ENCODE data around the gene RTBDN.
A peak's percentile ranks its signal among the peaks of the same experiment; 100 is the strongest.

The RTBDN gene

GRCh38 chr19:12840091-12841079 is 6.0 kb upstream of the RTBDN start:
- 0 out of 2 replicates have a peak overlapping the region, but pooled peaks have one; percentile 8 for H3K4me3 ChIP-seq (ENCODE audit: low read length)
- H3K27me3 ChIP-seq (ENCODE audit: control insufficient read depth, low read length) = peaks cover 6% of the 10 kb centered on the region
- no peaks in the 10 kb centered on the region for H3K9me3 ChIP-seq (ENCODE audit: control insufficient read depth, insufficient read depth, low read length)
- H3K4me1 ChIP-seq (ENCODE audit: control insufficient read depth, low read length) = peaks cover 43% of the 10 kb centered on the region
- peaks cover 21% of the 10 kb centered on the region for H3F3A ChIP-seq (ENCODE audit: control insufficient read depth, insufficient read depth)
- TF ChIP-seq CTCF (IDR thresholded peaks at IDR 0.05; ENCODE audit: low read depth, low read length, poor library complexity, severe bottlenecking) = no peak
- TF ChIP-seq EZH2phosphoT487 (IDR thresholded peaks at IDR 0.05; ENCODE audit: borderline replicate concordance, low read length) = no peak
- no peaks in the 10 kb centered on the region for H3K36me3 ChIP-seq (ENCODE audit: control insufficient read depth, low read length)
- H3K27ac ChIP-seq (ENCODE audit: low read depth, low read length) = no peak overlapping the region
- H3K4me2 ChIP-seq (ENCODE audit: low read length) = peak overlapping the region; percentile 23; the same call in 1 of the 2 replicates
- no peaks in the 10 kb centered on the region for H3K79me2 ChIP-seq (ENCODE audit: control insufficient read depth, low read length)
- no peaks in the 10 kb centered on the region for H3K9me2 ChIP-seq (replicated peaks; ENCODE audit: control insufficient read depth, low read length)
- H4K20me1 ChIP-seq (ENCODE audit: control insufficient read depth, insufficient read depth, low read depth, low read length) = peaks cover 13% of the 10 kb centered on the region; the same call in 1 of the 2 replicates

- Histone ChIP-seq H3K9me3 (ENCODE audit: control insufficient read depth, insufficient read depth, low read length) (no peaks in the 10 kb centered on the region), H3K27ac (ENCODE audit: low read depth, low read length) (no peak overlapping the region), H3F3A (ENCODE audit: control insufficient read depth, insufficient read depth) (peaks cover 21% of the 10 kb centered on the region), H3K4me1 (ENCODE audit: control insufficient read depth, low read length) (peaks cover 56% of the 10 kb centered on the region), H3K27me3 (ENCODE audit: control insufficient read depth, low read length) (peaks cover 17% of the 10 kb centered on the region), H3K4me3 (ENCODE audit: low read length) (peak overlapping the region; percentile 69), H4K20me1 (ENCODE audit: control insufficient read depth, insufficient read depth, low read depth, low read length) (peaks cover 11% of the 10 kb centered on the region; the same call in 1 of the 2 replicates), H3K79me2 (ENCODE audit: control insufficient read depth, low read length) (no peaks in the 10 kb centered on the region), H3K36me3 (ENCODE audit: control insufficient read depth, low read length) (no peaks in the 10 kb centered on the region), H3K4me2 (ENCODE audit: low read length) (peak overlapping the region; percentile 64), H3K9me2 (replicated peaks; ENCODE audit: control insufficient read depth, low read length) (no peaks in the 10 kb centered on the region)
- TF ChIP-seq CTCF (IDR thresholded peaks at IDR 0.05; ENCODE audit: low read depth, low read length, poor library complexity, severe bottlenecking) (no peak), EZH2phosphoT487 (IDR thresholded peaks at IDR 0.05; ENCODE audit: borderline replicate concordance, low read length) (no peak)
Observed at GRCh38 chr19:12838886-12839756, 4.7 kb upstream of the RTBDN start.

- peaks cover 10% of the 10 kb centered on the region; the same call in 1 of the 2 replicates for H4K20me1 ChIP-seq (ENCODE audit: control insufficient read depth, insufficient read depth, low read depth, low read length)
- no peaks in the 10 kb centered on the region for H3K36me3 ChIP-seq (ENCODE audit: control insufficient read depth, low read length)
- TF ChIP-seq EZH2phosphoT487 (IDR thresholded peaks at IDR 0.05; ENCODE audit: borderline replicate concordance, low read length) (no peak), CTCF (IDR thresholded peaks at IDR 0.05; ENCODE audit: low read depth, low read length, poor library complexity, severe bottlenecking) (peak; percentile 58)
- peak within 1 kb of the TSS; percentile 64 for H3K4me2 ChIP-seq (ENCODE audit: low read length)
- no peaks in the 10 kb centered on the region for H3K9me3 ChIP-seq (ENCODE audit: control insufficient read depth, insufficient read depth, low read length)
- H3F3A ChIP-seq (ENCODE audit: control insufficient read depth, insufficient read depth) = peaks cover 21% of the 10 kb centered on the region
- H3K79me2 ChIP-seq (ENCODE audit: control insufficient read depth, low read length) = no peaks in the 10 kb centered on the region
- peak within 1 kb of the TSS; percentile 69 for H3K4me3 ChIP-seq (ENCODE audit: low read length)
- H3K27ac ChIP-seq (ENCODE audit: low read depth, low read length) = no peak within 1 kb of the TSS
- peaks cover 21% of the 10 kb centered on the region for H3K27me3 ChIP-seq (ENCODE audit: control insufficient read depth, low read length)
- H3K9me2 ChIP-seq (replicated peaks; ENCODE audit: control insufficient read depth, low read length) = no peaks in the 10 kb centered on the region
- H3K4me1 ChIP-seq (ENCODE audit: control insufficient read depth, low read length) = peaks cover 59% of the 10 kb centered on the region
Observed at GRCh38 chr19:12838182-12838885, 4.0 kb upstream of the RTBDN start, which contains the start of gene MAST1. TSS of gene MAST1 (plus strand) at chr19:12838515. CDS start at chr19:12838573, 58 bp downstream.
